ENCODE data around the gene ZCCHC24. TPM values are rescaled to one million over a fixed set of nuclear protein-coding genes. Genes with fewer than 3 reads are reported as not detected.

The ZCCHC24 gene
- total and polyA plus RNA-seq, 3 donors from 2014 or later: 27.7 to 38.6 (median 31.3) TPM

DNA sequence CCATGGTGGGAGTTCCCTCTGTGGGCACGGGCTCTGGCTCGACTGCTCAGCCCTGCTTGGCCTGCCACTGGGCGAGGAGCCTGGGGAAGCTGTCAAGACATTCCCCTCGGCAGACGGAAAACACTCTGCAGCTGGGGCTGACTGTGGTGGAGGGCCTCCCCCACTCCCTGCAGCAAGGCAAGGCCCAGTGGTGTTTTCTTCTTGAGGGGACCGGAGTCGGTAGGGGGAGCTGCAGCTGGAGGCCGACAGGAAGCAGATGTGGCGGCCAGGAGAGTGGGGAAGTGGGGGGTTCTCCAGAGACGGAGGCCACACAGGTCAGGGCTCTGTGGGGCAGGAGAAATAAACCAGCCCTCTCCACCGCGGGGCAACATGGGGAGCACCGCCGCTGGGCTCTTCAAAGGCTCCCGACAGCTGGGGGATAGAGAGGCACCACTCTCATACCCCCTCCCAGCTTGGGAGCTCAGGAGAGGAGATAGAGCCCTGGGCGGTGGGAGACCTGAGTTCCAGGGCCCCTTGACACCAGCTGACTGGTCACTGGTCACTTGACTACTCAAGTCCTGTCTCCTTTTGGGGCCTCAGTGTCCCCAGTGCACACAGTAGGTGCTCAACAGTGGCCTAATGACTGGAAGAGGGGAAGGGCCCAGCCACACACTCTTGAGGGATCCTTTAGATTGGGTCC is 54.7 kb downstream of the ZCCHC24 start:
- 58 to 65% methylated on average over 5 to 16 of the region's 16 CpGs for WGBS, 2 donors
- Histone ChIP-seq H3K36me3 (ENCODE audit: low read depth, missing control alignments) (no peaks in the 10 kb centered on the region), H3K27ac (no peak overlapping the region)

DNA sequence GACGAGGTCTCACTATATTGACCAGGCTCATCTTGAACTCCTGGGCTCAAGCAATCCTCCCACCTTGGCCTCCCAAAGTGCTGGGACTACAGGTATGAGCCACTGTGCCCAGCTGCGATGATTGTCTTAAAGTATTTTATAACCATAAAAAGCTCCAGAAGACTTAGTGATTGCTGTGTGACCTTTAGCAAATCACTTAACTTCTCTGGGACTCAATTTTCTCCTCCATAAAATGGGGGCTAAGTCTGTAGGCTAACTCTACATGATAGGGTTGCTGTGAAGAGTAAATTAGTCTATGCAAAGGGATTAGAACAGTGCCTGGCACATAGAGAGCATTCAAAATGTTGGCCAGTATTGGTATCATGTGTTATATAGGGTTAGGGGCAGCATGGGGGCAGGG is 55.4 kb downstream of the ZCCHC24 start:
- H3K4me3 ChIP-seq: no peak overlapping the region
- intact Hi-C loops (cut with DNase I; ENCODE audit: low total_unique reads): no loop called here

More for the DNA sequence above, 54.7 kb downstream of the ZCCHC24 start:
- DNase-seq: no peak
- Histone ChIP-seq H3K4me1 (peaks cover 15% of the 10 kb centered on the region), H3K9me3 (no peaks in the 10 kb centered on the region), H3K27me3 (no peaks in the 10 kb centered on the region), H3K4me3 (no peak overlapping the region)
- intact Hi-C loops (cut with DNase I; ENCODE audit: low total_unique reads): no loop called here
- TF ChIP-seq, protein P1, sequence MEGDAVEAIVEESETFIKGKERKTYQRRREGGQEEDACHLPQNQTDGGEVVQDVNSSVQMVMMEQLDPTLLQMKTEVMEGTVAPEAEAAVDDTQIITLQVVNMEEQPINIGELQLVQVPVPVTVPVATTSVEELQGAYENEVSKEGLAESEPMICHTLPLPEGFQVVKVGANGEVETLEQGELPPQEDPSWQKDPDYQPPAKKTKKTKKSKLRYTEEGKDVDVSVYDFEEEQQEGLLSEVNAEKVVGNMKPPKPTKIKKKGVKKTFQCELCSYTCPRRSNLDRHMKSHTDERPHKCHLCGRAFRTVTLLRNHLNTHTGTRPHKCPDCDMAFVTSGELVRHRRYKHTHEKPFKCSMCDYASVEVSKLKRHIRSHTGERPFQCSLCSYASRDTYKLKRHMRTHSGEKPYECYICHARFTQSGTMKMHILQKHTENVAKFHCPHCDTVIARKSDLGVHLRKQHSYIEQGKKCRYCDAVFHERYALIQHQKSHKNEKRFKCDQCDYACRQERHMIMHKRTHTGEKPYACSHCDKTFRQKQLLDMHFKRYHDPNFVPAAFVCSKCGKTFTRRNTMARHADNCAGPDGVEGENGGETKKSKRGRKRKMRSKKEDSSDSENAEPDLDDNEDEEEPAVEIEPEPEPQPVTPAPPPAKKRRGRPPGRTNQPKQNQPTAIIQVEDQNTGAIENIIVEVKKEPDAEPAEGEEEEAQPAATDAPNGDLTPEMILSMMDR (IDR thresholded peaks at IDR 0.05): no peak
- TF ChIP-seq POLR2A (IDR thresholded peaks at IDR 0.05): no peak

DNA sequence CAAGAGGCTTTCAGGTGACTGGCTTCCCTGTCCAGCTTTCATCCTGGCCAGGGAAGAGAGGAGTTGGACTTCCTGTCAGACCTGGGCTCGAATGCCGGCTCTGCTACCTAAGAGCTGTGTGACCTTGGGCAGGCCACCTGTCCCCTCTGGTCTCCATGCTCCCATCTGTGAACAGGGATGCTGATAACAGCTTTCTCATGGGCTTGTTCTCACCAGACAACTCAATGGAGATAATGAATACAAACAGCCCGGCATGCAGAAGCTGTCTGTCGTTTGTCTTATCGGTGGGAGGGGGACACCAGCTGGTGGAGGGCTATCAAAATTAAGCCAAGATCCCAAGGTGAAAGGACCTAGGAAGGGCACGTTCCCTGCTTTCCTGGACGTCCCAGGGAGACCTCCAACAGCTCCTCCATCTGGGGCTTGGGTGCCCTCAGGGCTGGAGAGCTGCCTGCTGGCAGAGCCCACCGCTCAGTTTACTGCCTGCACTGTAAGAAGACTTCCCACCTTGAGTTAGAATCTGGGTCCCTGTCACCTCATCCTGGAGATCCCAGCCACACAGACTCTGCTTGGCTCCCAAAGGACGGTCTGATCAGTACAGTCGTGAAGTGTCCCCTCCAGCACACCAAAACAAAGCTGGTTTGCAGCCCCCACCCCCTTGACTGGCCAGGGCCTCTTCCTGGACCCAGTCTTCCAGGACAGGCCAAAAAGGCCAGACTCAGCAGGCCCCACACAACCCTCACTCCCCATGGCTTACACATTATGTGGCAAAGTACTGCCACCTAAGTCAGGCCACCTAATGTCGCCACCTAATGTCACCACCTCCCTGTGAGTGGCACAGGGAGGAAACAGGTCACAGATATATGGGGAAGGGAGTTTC is 57.2 kb downstream of the ZCCHC24 start:
- Histone ChIP-seq H3K4me1 (peaks cover 15% of the 10 kb centered on the region), H3K4me3 (no peak overlapping the region), H3K27me3 (no peaks in the 10 kb centered on the region), H3K9me3 (no peaks in the 10 kb centered on the region), H3K27ac (no peak overlapping the region), H3K36me3 (ENCODE audit: low read depth, missing control alignments) (no peaks in the 10 kb centered on the region)
- no peak for DNase-seq
- intact Hi-C loops (cut with DNase I; ENCODE audit: low total_unique reads): no loop called here
- no peak for TF ChIP-seq POLR2A (IDR thresholded peaks at IDR 0.05)
- TF ChIP-seq, protein P1 (IDR thresholded peaks at IDR 0.05): no peak
- WGBS, 2 donors: 55 to 65% methylated on average over 7 to 11 of the region's 11 CpGs

More for the DNA sequence above, 55.4 kb downstream of the ZCCHC24 start:
- DNase-seq: no peak
- Histone ChIP-seq H3K27ac (no peak overlapping the region), H3K9me3 (no peaks in the 10 kb centered on the region), H3K36me3 (ENCODE audit: low read depth, missing control alignments) (no peaks in the 10 kb centered on the region), H3K4me1 (peaks cover 15% of the 10 kb centered on the region), H3K27me3 (no peaks in the 10 kb centered on the region)
- 88 to 94% methylated on average over 2 of the region's 2 CpGs for WGBS, 2 donors
- TF ChIP-seq, protein P1 (IDR thresholded peaks at IDR 0.05): no peak
- TF ChIP-seq POLR2A (IDR thresholded peaks at IDR 0.05): no peak

DNA sequence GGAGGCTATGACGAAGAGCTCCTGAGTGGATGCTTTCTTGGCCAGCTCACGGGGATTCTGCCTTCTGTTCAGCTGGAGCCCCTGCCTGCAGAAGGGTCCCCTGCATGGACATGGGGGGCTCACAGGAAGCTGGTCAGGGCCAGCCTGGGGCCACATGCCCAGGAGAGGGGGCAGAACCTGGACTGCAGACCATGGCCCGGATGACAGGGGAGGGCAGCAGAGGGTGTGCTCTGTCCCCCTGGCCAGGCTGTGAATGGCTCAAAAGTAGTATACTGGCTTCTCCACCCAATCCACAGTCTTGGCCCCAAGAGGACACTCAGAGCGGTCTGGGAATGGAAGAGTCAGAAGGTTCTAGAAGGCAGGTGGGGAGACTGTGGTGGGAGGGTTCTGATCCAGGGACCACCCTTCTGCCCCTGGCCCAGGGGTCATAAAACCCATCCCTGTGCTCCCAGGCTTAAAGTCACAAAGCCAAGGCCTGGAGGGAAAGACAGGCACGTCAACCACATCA is 57.9 kb downstream of the ZCCHC24 start:
- TF ChIP-seq POLR2A (IDR thresholded peaks at IDR 0.05): no peak
- TF ChIP-seq, protein P1 (IDR thresholded peaks at IDR 0.05): no peak
- 83 to 90% methylated on average over 2 to 5 of the region's 5 CpGs for WGBS, 2 donors
- Histone ChIP-seq H3K27me3 (no peaks in the 10 kb centered on the region), H3K4me3 (no peak overlapping the region), H3K27ac (no peak overlapping the region), H3K4me1 (peaks cover 16% of the 10 kb centered on the region), H3K9me3 (no peaks in the 10 kb centered on the region), H3K36me3 (ENCODE audit: low read depth, missing control alignments) (no peaks in the 10 kb centered on the region)
- no peak for DNase-seq
- intact Hi-C loops (cut with DNase I; ENCODE audit: low total_unique reads): no loop called here

Data from testis (tissue), 3 donors.